Activated naive CD4-positive, alpha-beta T cell treated with anti-CD3 and anti-CD28 coated beads, Interleukin-2, amount 50 U/mL, for 16 hours (primary cell): Measurements from ENCODE around the gene DLL1.

ENCODE experiments used
- DNase-seq: peaks from one replicate; pipeline ENCODE4 v3.0.0-alpha.2; 2020

DLL1 gene

DNA sequence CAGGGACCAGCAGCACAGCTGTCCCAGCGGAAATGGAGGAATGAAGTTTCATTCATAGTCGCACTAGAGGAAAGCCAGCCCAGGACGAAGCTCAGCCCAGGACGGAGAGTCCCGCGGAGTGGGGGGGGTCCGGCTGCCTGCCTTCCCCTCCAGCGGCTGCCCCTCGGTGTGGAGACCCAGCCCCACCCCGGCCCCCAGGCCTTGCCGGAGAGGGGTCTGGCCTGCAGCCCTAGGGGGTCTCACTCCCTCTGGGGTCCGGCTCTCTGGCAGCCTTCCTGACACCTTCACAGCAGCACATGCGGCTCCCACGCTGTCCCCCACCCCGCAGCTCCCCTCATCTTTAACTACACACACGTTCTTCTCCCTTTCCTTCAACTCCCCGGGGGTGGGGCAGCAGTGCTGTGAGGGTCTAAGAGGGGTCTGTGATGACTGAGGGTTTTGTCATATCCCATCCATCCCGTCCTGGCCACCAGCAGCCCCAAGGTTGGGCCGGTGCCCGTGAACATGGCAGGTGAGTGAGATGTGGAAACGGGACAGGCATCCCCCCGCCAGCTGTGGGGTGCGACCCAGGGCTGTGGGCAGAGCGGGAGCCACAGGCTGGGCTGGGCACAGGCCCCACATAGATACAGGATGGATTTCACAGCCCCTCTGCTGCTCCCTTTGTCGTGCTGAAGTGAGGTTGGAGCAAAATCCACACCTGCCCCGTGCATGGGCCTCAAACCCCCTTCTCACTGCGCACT lies 41.8 kb downstream of the DLL1 start:
- DNase-seq, result no peak

GRCh38 chr6:170248111-170248805 lies 42.6 kb downstream of the DLL1 start:
- DNase-seq, result no peak

- DNase-seq, result no peak
These were observed 43.6 kb downstream of the DLL1 start for GRCh38 chr6:170247178-170247701.

GRCh38 chr6:170245475-170245992 lies 45.3 kb downstream of the DLL1 start:
- no peak for DNase-seq

DNA sequence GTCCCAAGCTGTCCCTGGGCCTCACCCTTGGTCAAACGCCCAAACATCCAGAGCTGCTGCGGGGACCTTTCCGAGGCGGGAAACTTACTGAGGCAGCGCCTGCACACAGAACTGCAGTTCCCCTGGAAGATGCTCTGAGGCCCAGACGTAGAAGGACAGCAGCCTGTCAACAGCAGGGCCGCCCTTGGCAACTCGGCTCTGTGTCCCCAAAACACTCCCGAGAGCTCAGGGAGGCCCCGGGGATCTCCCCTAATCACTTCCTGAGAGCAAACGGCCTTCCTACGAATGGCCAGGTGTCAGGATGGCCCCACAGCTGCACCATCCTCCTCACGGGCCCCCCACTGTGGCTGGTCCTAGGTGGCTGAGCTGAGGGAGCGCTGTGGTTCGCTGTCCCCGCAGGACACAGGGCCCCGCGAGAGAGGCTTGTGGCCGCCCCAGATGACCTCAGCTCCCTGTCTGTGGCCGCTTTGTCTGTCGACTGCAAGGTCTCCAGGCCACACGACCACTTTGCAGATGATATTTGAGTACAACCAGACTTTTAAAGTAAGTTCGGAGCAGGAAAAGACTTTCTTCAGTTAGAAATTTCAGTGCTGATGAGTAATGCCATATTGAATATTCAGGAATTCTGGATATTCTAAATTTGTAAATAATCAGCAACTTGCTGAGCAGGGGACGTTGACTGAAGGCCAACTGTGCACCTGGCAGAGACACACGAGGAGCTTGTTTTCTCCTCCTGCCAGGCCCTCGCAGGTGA lies 46.0 kb downstream of the DLL1 start:
- DNase-seq, result no peak

DNA sequence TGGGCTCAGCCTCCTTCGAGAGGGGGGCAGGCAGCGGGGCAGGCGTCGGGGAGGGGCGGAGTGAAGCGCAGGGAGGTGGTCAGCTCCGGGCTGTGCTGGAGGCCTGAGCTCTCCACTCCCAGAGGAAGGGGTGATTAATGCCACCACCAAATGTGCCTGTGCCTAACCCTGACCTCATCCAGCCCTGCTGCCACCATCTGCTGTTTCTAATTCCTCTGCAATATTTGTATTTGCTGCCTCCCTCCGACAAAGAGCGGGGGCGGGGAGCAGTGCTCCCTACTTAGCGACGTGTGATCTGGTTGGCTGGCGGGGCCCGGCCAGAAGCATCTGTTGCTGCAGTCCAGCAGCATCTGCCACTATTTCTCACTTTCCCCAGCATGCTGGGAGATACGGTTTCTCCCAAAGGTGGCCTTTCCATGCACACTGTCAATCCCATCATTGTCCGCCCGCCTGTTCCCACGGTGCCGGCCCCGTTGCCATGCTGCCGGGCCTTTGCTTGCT lies 47.0 kb downstream of the DLL1 start:
- no peak for DNase-seq

- no peak for DNase-seq
These were observed 47.5 kb downstream of the DLL1 start for GRCh38 chr6:170243386-170243785.

DNA sequence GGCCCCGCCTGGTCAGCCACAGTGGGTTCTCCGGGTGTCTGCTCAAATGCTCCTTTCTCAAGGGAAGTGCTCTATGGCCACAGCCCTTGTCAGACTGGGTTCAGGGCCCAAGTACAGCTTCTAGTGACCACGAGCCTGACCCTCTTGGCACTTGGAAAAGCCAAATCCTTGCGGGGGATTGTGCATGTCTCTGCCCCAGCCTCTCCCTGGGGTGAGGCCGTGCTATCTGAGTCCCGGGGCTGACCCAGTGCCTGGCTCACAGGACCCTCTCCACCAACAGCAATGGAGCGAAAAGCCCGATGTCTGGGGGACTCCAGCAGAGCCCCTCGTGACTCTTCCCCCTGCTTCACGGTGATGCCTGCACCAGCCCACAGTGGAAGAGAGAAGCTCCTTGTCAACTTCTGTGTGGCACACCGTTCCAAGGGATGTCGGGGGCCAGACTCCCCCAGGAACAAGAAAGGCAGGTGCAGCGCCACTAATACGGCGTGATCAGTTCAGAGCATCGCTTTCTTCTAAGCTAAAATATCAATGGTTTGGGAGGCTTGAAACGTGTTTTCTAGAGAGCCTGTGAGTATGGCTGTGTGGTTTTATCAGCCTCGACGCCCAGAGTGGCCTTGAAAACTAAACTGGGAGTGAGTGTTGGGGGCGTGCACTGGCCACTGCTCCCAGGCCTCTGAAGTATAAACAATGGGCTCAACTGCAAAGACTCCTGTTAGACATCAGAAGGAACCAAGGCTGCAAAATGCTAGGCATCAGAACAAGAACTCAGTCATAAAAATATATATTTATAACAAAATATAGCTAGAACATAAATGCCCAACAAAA lies 51.9 kb downstream of the DLL1 start:
- DNase-seq, result no peak

- no peak for DNase-seq
These were observed 52.7 kb downstream of the DLL1 start for GRCh38 chr6:170237999-170238740.

- no peak for DNase-seq
These were observed 54.6 kb downstream of the DLL1 start for GRCh38 chr6:170236131-170236836.

- DNase-seq, result no peak
These were observed 55.3 kb downstream of the DLL1 start for GRCh38 chr6:170235391-170236125.

DNA sequence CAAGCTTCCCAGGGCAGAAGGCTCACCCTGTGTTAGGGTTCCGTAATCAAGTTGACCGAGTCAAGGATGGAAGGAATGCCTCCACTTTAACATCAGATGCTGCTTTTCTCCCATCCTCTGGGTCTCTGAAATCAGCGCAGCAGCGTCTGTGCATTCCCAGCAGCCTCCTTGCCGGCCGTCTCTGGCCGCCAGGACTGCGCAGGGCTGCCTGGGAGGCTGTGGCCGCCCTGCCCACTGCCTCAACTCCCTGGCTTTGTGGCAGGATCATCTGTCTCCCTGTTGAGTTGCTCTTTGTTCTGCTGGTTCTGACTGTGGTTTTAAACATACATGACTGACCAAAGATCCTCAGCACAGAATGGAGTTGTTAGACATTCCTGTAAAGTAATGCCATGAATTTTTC lies 56.5 kb downstream of the DLL1 start:
- no peak for DNase-seq

GRCh38 chr6:170233286-170234205 lies 57.3 kb downstream of the DLL1 start:
- DNase-seq, result no peak
